ENCODE results near the gene EFNB2. TPM values are rescaled to one million over a fixed set of nuclear protein-coding genes. Genes with fewer than 3 reads are reported as not detected.

Gene EFNB2
- total RNA-seq, 2 experiments from 2014 or later: 0.15 TPM

GRCh38 chr13:106491928-106492587, 43.4 kb downstream of the EFNB2 start:
- POLR2A ChIA-PET: no interaction called here
- CTCF ChIA-PET: no interaction called here

- POLR2A ChIA-PET: interaction anchor here (0.6 kb wide), 1 partner anchor 43 kb away, joined by 3 read pairs; no protein-coding TSS in a partner anchor
- CTCF ChIA-PET: no interaction called here
These were observed 44.0 kb downstream of the EFNB2 start for GRCh38 chr13:106491463-106491862.

GRCh38 chr13:106490569-106491321, 44.7 kb downstream of the EFNB2 start:
- ChIA-PET POLR2A (interaction anchor here (0.6 kb wide), 1 partner anchor 44 kb away, joined by 3 read pairs; no protein-coding TSS in a partner anchor), CTCF (no interaction called here)

GRCh38 chr13:106489849-106490568, 45.5 kb downstream of the EFNB2 start:
- ChIA-PET CTCF (interaction anchor here (0.6 kb wide), 1 partner anchor 7 kb away, joined by 3 read pairs; no protein-coding TSS in a partner anchor), POLR2A (no interaction called here)

- ChIA-PET POLR2A (no interaction called here), CTCF (no interaction called here)
These were observed 46.8 kb downstream of the EFNB2 start for GRCh38 chr13:106488686-106489085.

- CTCF ChIA-PET: no interaction called here
These were observed 47.4 kb downstream of the EFNB2 start for GRCh38 chr13:106488076-106488475.

GRCh38 chr13:106487129-106487528, 48.3 kb downstream of the EFNB2 start:
- ChIA-PET CTCF (no interaction called here), POLR2A (no interaction called here)

More at GRCh38 chr13:106488076-106488475, 47.4 kb downstream of the EFNB2 start:
- POLR2A ChIA-PET: no interaction called here

- POLR2A ChIA-PET: no interaction called here
- CTCF ChIA-PET: no interaction called here
These were observed 49.2 kb downstream of the EFNB2 start for GRCh38 chr13:106486287-106486686.

- ChIA-PET CTCF (no interaction called here), POLR2A (no interaction called here)
These were observed 50.8 kb downstream of the EFNB2 start for GRCh38 chr13:106484537-106485193.

GRCh38 chr13:106484084-106484483, 51.4 kb downstream of the EFNB2 start:
- ChIA-PET POLR2A (no interaction called here), CTCF (no interaction called here)

- POLR2A ChIA-PET: no interaction called here
These were observed 53.5 kb downstream of the EFNB2 start for GRCh38 chr13:106481919-106482318.

GRCh38 chr13:106480351-106480910, 55.0 kb downstream of the EFNB2 start:
- CTCF ChIA-PET: interaction anchor here (1.4 kb wide), 1 partner anchor 56 kb away, joined by 3 read pairs; no protein-coding TSS in a partner anchor
- POLR2A ChIA-PET: no interaction called here

More at GRCh38 chr13:106481919-106482318, 53.5 kb downstream of the EFNB2 start:
- CTCF ChIA-PET: interaction anchor here (1.4 kb wide), 1 partner anchor 54 kb away, joined by 3 read pairs; no protein-coding TSS in a partner anchor

- CTCF ChIA-PET: no interaction called here
- POLR2A ChIA-PET: no interaction called here
These were observed 55.5 kb downstream of the EFNB2 start for GRCh38 chr13:106479929-106480328.

GRCh38 chr13:106478116-106478515, 57.3 kb downstream of the EFNB2 start:
- POLR2A ChIA-PET: no interaction called here
- CTCF ChIA-PET: no interaction called here

- ChIA-PET CTCF (no interaction called here), POLR2A (no interaction called here)
These were observed 58.2 kb downstream of the EFNB2 start for GRCh38 chr13:106477303-106477702.

GRCh38 chr13:106475852-106476251, 59.6 kb downstream of the EFNB2 start:
- CTCF ChIA-PET: no interaction called here
- POLR2A ChIA-PET: no interaction called here

- ChIA-PET POLR2A (no interaction called here), CTCF (no interaction called here)
These were observed 60.5 kb downstream of the EFNB2 start for GRCh38 chr13:106474912-106475311.

- ChIA-PET CTCF (no interaction called here), POLR2A (no interaction called here)
These were observed 62.3 kb downstream of the EFNB2 start for GRCh38 chr13:106473154-106473553.

- POLR2A ChIA-PET: no interaction called here
- CTCF ChIA-PET: no interaction called here
These were observed 62.8 kb downstream of the EFNB2 start for GRCh38 chr13:106472621-106473020.

GRCh38 chr13:106471957-106472543, 63.4 kb downstream of the EFNB2 start:
- POLR2A ChIA-PET: no interaction called here
- CTCF ChIA-PET: no interaction called here
